Lower leg skin (tissue), 3 donors: Measurements from ENCODE around the gene BIRC6.
"Not testable (repeated sequence)": the region's sequence is repeated elsewhere in the genome, so short reads cannot be mapped to it uniquely, and the experiment has no call there.

Experiments
- POLR2A ChIP-seq, 2 donors: fragments of 450-650 bp; IDR thresholded peaks; one replicate each; pipeline ENCODE4 v1.6.1; 2016 to 2017; ENCODE audit warnings: antibody characterized with exemption in 2 of 2, mild to moderate bottlenecking in 1 of 2, moderate library complexity in 1 of 2
- TF ChIP-seq, protein P1 (sequence below), 3 donors: fragments of 450-650 bp; IDR thresholded peaks; one replicate each; pipeline ENCODE4 v1.5.1; 2016; ENCODE audit warnings: antibody characterized with exemption in 3 of 3, mild to moderate bottlenecking in 3 of 3, moderate library complexity in 2 of 3

DNA sequence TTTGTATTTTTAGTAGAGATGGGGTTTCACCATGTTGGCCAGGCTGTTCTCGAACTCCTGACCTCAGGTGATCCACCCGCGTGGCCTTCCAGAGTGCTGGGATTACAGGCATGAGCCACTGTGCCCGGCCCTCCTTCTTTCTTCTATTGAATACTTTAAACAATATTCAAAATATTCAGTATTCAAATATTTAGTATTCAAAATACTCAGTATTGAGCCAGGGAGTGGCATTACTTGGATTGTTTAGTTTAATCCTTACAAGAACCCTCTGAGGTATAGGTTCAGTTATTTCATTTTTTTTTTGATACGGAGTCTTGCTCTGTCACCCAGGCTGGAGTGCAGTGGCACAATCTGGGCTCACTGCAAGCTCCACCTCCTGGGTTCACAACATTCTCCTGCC is 281.7 kb downstream of the BIRC6 start:
- TF ChIP-seq, protein P1, sequence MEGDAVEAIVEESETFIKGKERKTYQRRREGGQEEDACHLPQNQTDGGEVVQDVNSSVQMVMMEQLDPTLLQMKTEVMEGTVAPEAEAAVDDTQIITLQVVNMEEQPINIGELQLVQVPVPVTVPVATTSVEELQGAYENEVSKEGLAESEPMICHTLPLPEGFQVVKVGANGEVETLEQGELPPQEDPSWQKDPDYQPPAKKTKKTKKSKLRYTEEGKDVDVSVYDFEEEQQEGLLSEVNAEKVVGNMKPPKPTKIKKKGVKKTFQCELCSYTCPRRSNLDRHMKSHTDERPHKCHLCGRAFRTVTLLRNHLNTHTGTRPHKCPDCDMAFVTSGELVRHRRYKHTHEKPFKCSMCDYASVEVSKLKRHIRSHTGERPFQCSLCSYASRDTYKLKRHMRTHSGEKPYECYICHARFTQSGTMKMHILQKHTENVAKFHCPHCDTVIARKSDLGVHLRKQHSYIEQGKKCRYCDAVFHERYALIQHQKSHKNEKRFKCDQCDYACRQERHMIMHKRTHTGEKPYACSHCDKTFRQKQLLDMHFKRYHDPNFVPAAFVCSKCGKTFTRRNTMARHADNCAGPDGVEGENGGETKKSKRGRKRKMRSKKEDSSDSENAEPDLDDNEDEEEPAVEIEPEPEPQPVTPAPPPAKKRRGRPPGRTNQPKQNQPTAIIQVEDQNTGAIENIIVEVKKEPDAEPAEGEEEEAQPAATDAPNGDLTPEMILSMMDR (IDR thresholded peaks at IDR 0.05) = not testable (repeated sequence)
- not testable (repeated sequence) for TF ChIP-seq POLR2A (IDR thresholded peaks at IDR 0.05)
